Muscle layer of colon (tissue), 2 donors: ENCODE data around the gene PVR.
A peak's percentile ranks its signal among the peaks of the same experiment; 100 is the strongest.

Experiments used
- H3K27ac ChIP-seq: one replicate; pipeline ENCODE4 v1.7.0; 2013; ENCODE audit warnings: low read depth, mild to moderate bottlenecking, low read length, moderate library complexity
- H3K27me3 ChIP-seq, 2 donors: one replicate each; pipeline ENCODE4 v1.7.0; 2013; ENCODE audit warnings: low read length in 2 of 2, mild to moderate bottlenecking in 2 of 2; ENCODE audit not compliant: insufficient read depth in 2 of 2, control insufficient read depth in 1 of 2
- H3K36me3 ChIP-seq: one replicate; pipeline ENCODE4 v1.7.0; 2013; ENCODE audit warnings: mild to moderate bottlenecking, low read length; ENCODE audit not compliant: insufficient read depth
- H3K4me1 ChIP-seq: one replicate; pipeline ENCODE4 v1.7.0; 2013; ENCODE audit warnings: mild to moderate bottlenecking, low read length; ENCODE audit not compliant: insufficient read depth
- H3K4me3 ChIP-seq, 2 donors: one replicate each; pipeline ENCODE4 v1.7.0; 2013; ENCODE audit warnings: low read length in 2 of 2, low read depth in 1 of 2, mild to moderate bottlenecking in 1 of 2, moderate library complexity in 1 of 2
- H3K9ac ChIP-seq: one replicate; pipeline ENCODE4 v1.7.0; 2013; ENCODE audit warnings: low read length
- H3K9me3 ChIP-seq: one replicate; pipeline ENCODE4 v1.7.0; 2013; ENCODE audit warnings: mild to moderate bottlenecking, low read length
- donor health status: abdominal sarcoma.
- donor health status: Adenocarcinoma of cecum.

Gene PVR

GRCh38 chr19:44643605-44644401 is at the start of gene PVR:
TSS of gene PVR (plus strand) at chr19:44643910. CDS start at chr19:44644097, 187 bp downstream.
- peaks cover 13% of the 10 kb centered on the region for H3K4me1 ChIP-seq
- peak within 1 kb of the TSS; percentile 44 for H3K9ac ChIP-seq
- peaks cover 6% of the 10 kb centered on the region for H3K36me3 ChIP-seq
- peak within 1 kb of the TSS; percentile 78 for H3K27ac ChIP-seq
- H3K27me3 ChIP-seq: no peaks in the 10 kb centered on the region
- H3K9me3 ChIP-seq: no peaks in the 10 kb centered on the region
- H3K4me3 ChIP-seq: peak within 1 kb of the TSS; percentile 67 to 96

- Histone ChIP-seq H3K4me1 (no peaks in the 10 kb centered on the region), H3K27ac (no peak overlapping the region), H3K27me3 (peaks cover 0 to 5% of the 10 kb centered on the region in 2 donors), H3K36me3 (no peaks in the 10 kb centered on the region), H3K9ac (no peak overlapping the region), H3K9me3 (no peaks in the 10 kb centered on the region), H3K4me3 (no peak overlapping the region)
Measured at GRCh38 chr19:44596428-44597130, 47.1 kb upstream of the PVR start.

GRCh38 chr19:44597131-44597491 is 46.6 kb upstream of the PVR start:
- Histone ChIP-seq H3K27ac (no peak overlapping the region), H3K9ac (no peak overlapping the region), H3K9me3 (no peaks in the 10 kb centered on the region), H3K4me3 (no peak overlapping the region), H3K27me3 (peaks cover 0 to 5% of the 10 kb centered on the region in 2 donors), H3K4me1 (no peaks in the 10 kb centered on the region), H3K36me3 (no peaks in the 10 kb centered on the region)

- Histone ChIP-seq H3K4me3 (no peak overlapping the region), H3K27ac (no peak overlapping the region), H3K9ac (no peak overlapping the region), H3K27me3 (peaks cover 0 to 5% of the 10 kb centered on the region in 2 donors), H3K4me1 (no peaks in the 10 kb centered on the region), H3K9me3 (no peaks in the 10 kb centered on the region), H3K36me3 (no peaks in the 10 kb centered on the region)
Measured at GRCh38 chr19:44598355-44598754, 45.4 kb upstream of the PVR start.

- Histone ChIP-seq H3K9me3 (no peaks in the 10 kb centered on the region), H3K4me3 (no peak overlapping the region), H3K27me3 (peaks cover 0 to 5% of the 10 kb centered on the region in 2 donors), H3K9ac (no peak overlapping the region), H3K36me3 (no peaks in the 10 kb centered on the region), H3K27ac (no peak overlapping the region), H3K4me1 (no peaks in the 10 kb centered on the region)
Measured at GRCh38 chr19:44598880-44599279, 44.8 kb upstream of the PVR start.

GRCh38 chr19:44600466-44600865 is 43.2 kb upstream of the PVR start:
- no peak overlapping the region for H3K4me3 ChIP-seq
- no peak overlapping the region for H3K9ac ChIP-seq
- H3K9me3 ChIP-seq: no peaks in the 10 kb centered on the region
- no peaks in the 10 kb centered on the region for H3K36me3 ChIP-seq
- H3K27me3 ChIP-seq: peaks cover 0 to 5% of the 10 kb centered on the region in 2 donors
- H3K4me1 ChIP-seq: no peaks in the 10 kb centered on the region
- H3K27ac ChIP-seq: no peak overlapping the region

GRCh38 chr19:44602081-44602480 is 41.6 kb upstream of the PVR start:
- Histone ChIP-seq H3K36me3 (no peaks in the 10 kb centered on the region), H3K9me3 (no peaks in the 10 kb centered on the region), H3K27ac (no peak overlapping the region), H3K4me3 (no peak overlapping the region), H3K9ac (no peak overlapping the region), H3K4me1 (no peaks in the 10 kb centered on the region), H3K27me3 (peaks cover 0 to 5% of the 10 kb centered on the region in 2 donors)

- no peak overlapping the region for H3K4me3 ChIP-seq
- no peaks in the 10 kb centered on the region for H3K36me3 ChIP-seq
- H3K9ac ChIP-seq: no peak overlapping the region
- no peaks in the 10 kb centered on the region for H3K27me3 ChIP-seq
- no peaks in the 10 kb centered on the region for H3K9me3 ChIP-seq
- no peaks in the 10 kb centered on the region for H3K4me1 ChIP-seq
- no peak overlapping the region for H3K27ac ChIP-seq
Measured at GRCh38 chr19:44603201-44603945, 40.3 kb upstream of the PVR start.

- Histone ChIP-seq H3K36me3 (no peaks in the 10 kb centered on the region), H3K27me3 (no peaks in the 10 kb centered on the region), H3K4me3 (no peak overlapping the region), H3K9me3 (no peaks in the 10 kb centered on the region), H3K4me1 (no peaks in the 10 kb centered on the region), H3K27ac (no peak overlapping the region), H3K9ac (no peak overlapping the region)
Measured at GRCh38 chr19:44604241-44604640, 39.5 kb upstream of the PVR start.

GRCh38 chr19:44605547-44605946 is 38.2 kb upstream of the PVR start:
- Histone ChIP-seq H3K4me3 (no peak overlapping the region), H3K27me3 (no peaks in the 10 kb centered on the region), H3K9me3 (no peaks in the 10 kb centered on the region), H3K4me1 (no peaks in the 10 kb centered on the region), H3K9ac (no peak overlapping the region), H3K27ac (no peak overlapping the region), H3K36me3 (no peaks in the 10 kb centered on the region)

- no peaks in the 10 kb centered on the region for H3K9me3 ChIP-seq
- no peak overlapping the region for H3K27ac ChIP-seq
- no peak overlapping the region for H3K9ac ChIP-seq
- no peaks in the 10 kb centered on the region for H3K27me3 ChIP-seq
- H3K4me1 ChIP-seq: no peaks in the 10 kb centered on the region
- no peaks in the 10 kb centered on the region for H3K36me3 ChIP-seq
- H3K4me3 ChIP-seq: no peak overlapping the region
Measured at GRCh38 chr19:44607049-44607448, 36.7 kb upstream of the PVR start.
